Right forelimb (tissue), 1 donor: Measurements from ENCODE around the gene SPPL3.

Source experiments
- DNase-seq: peaks from one replicate; pipeline ENCODE4 v3.0.0-alpha.2; 2018

SPPL3 gene

DNA sequence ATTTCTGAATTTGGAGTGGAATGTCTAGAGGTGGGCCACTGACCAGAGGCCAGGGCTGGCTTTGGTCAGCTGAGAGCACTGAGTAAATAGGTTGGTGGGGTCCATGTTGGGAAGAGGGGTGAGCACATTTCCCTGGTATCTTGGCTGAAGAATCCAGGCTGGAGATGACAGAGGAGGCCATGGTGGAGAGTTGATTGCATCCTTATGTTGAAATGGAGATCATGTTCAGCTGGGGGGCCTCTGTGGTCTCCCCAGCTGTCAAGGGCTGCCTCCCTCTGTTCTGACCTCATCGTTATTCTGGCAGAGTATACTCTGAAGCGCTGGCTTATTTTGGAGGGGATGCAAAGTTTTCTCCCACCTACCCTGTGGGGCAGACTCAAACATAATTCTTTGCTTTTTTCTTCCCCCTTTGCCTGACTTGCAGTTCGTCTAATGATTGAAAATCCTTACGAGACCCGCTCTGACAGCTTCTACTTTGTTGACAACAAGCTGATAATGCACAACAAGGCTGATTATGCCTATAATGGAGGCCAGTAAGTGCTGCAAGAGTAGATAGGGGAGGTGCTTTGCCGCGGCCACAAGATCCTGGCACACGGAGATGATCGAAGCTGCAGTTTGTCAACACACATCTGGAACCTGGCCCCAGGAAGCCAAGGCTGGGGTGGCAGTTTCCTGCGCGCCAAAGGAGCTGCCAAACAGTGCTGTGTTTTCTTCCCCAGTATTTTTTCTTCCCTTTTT is 184.5 kb downstream of the SPPL3 start:
- DNase-seq: no peak

DNA sequence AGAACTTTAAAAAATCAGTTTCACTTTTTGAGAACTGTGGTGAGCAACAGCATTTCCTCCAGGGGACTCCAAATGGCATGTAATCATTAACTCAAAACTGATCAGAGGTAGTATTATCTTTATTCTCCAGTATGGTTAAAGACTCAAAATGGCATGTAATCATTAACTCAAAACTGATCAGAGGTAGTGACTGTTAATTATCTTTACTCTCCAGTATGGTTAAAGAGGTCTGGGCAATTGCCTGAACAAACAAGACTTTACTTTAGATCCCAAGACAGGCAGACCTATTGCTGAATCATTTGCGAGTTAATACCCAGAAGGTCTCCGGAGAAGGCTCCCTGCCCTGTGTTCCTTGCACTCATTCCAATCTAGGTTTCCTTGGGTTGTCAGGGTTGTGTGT is 185.1 kb downstream of the SPPL3 start:
- DNase-seq: no peak

DNA sequence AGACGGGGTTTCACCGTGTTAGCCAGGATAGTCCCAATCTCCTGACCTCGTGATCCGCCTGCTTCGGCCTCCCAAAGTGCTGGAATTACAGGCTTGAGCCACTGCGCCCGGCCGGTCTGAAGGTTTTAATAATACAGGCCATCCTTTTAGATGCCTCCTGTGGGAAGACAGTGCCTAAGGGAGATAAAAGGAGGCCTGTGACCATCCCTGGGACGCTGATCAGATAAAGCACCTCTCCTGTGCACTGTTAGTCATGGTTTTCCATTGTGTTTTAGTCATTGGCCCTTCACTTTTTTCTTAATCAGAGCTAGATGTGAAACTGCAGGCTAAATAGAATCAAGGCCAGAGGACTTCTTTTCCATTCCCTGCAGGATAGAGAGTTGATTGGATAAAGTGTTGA is 186.1 kb downstream of the SPPL3 start:
- DNase-seq: no peak

GRCh38 chr12:120713861-120714482 is 190.2 kb downstream of the SPPL3 start:
- DNase-seq: peak; percentile 67

DNA sequence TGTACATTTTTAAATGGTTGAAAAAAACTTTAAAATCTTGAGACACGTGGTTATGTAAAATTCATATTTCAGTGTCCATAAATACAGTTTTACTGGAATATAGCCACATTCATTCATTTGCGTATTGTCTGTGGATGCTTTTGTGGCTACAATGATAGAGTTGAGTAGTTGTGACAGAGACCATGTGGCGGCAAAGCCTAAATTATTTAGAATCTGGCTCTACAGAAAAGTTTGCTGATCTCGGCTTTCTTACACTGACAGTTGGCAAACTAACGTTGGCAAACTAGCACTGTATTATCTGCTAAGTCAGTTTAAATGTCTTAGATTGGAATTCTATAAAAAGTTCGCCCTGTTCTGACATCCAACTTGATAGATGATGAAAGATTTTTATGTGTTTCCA is 191.5 kb downstream of the SPPL3 start:
- DNase-seq: no peak
